Kasumi-1 (cell line): ENCODE data around the gene APOD.
A peak's percentile ranks its signal among the peaks of the same experiment; 100 is the strongest.

Source experiments
- DNase-seq, 2 experiments: peaks; one replicate each; lab custom pipeline; 2025; lab: John Stamatoyannopoulos, UW

Gene APOD

GRCh38 chr3:195587406-195587805 is 3.7 kb upstream of the APOD start:
- no peak for DNase-seq

DNA sequence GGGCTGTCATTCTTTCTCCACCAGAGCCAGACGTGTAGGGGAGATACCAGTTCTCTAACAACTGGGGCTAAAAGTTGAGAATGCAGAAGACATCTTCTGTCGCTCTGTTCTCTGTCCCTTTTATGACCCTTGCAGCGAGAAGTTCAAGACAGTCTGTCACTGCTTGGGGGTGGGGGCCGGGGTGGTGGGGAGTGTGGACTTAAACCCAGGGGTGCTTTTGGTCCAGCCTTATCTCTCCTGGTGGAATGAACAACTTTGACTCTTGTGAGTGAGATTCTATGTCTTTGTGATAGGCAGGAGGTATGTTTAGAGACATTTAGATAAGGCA is 767 bp upstream of the APOD start:
- DNase-seq, result no peak

DNA sequence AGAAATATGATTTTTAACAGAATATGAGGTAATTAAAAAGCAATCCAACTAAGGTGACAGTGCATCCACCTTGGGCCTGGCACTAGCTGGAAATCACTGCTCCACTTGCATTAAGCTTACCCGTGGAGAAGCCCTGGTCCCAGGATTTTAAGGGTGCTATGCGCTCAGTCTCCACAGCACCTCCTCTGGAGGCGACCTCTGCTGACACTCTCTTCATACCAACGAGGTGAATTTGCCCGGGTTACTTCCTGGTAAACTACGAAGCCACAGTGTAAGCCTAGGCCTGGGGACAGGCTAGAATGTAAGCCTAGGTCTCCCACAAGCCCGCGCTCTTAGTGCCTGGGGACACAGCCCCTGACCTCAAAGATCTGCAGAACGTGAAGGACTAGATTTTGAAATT is 793 bp downstream of the APOD start:
- no peak for DNase-seq

- DNase-seq, result no peak
These were observed 2.8 kb downstream of the APOD start for GRCh38 chr3:195580744-195581443.

- DNase-seq, result no peak
These were observed 4.5 kb downstream of the APOD start for GRCh38 chr3:195579281-195579680.

DNA sequence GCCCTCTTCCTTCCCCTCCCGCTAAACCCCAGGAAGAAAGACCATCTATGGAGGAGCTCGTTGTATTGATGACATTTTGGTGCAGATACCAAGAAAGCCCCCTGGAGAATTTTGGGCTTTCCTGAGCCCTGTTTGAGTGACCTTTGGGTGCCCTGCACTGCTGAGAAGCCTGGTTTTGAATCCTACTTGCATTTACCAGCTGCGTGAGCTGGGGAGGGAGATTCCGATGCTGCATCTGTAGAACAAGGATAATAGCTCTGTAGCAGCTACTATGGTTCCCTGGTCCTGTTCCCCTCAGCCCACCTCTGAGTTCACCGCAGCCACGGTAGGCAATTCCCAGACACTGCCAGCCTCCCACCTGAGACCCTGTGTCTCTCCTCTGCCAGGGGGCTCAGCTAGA is 5.2 kb downstream of the APOD start:
- no peak for DNase-seq

DNA sequence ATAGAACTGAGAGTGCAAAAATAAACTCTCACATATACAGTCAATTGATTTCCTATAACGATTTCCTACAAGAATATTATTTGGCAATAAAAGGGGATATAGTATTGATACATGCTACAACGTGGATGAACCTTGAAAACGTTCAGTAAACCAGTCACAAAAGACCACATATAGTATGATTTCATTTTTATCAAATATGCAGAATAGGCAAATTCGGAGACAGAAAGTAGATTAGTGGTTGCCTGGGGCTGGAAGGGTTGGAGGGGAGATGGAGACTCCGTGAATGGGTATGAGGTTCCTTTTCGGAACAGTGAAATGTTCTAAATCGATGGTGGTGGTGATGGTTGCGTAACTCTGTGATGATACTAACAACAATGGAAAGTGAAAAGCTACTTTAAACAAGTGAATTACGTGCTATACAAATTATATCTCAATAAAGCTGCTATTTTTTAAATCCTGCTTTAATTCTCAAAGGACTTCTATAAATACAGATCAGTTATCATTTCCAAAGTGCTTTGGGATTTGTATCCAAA is 6.0 kb downstream of the APOD start:
- no peak for DNase-seq

DNA sequence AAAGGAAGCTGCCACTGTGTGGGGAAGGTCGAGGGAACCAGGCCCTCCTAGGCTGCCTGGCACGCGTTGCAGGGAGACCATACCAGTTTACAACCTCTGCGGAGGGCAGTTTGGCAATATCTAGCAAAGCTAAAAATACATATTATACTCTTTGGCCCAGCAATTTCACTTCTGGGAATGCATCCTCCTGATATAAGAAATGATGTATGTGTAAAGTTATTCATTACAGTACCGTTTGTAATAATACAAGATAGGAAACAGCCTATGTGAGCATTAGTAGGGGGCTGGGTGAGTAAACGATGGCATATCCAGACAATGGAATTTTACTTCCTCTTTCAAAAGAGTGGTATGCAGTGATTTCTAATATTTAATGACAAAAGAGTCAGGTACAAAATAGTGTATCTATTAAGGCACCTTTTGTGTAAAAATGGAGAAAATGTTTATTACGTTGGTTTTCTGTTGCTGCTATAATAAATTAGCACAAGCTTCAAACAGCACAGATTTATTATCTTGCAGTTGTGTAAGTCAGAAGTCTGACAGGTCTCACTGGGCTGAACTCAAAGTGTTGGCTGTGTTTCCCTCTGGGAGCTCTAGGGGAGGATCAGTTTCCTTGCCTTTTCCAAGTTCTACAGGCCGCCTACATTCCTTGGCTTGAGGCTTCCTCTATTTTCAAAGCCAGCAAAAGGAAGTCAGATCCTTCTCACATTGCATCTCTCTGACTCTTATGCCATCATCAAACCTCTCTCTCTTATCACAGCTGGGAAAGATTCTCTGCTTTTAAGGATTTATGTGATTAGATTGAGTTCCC is 9.0 kb downstream of the APOD start:
- DNase-seq, result no peak

DNA sequence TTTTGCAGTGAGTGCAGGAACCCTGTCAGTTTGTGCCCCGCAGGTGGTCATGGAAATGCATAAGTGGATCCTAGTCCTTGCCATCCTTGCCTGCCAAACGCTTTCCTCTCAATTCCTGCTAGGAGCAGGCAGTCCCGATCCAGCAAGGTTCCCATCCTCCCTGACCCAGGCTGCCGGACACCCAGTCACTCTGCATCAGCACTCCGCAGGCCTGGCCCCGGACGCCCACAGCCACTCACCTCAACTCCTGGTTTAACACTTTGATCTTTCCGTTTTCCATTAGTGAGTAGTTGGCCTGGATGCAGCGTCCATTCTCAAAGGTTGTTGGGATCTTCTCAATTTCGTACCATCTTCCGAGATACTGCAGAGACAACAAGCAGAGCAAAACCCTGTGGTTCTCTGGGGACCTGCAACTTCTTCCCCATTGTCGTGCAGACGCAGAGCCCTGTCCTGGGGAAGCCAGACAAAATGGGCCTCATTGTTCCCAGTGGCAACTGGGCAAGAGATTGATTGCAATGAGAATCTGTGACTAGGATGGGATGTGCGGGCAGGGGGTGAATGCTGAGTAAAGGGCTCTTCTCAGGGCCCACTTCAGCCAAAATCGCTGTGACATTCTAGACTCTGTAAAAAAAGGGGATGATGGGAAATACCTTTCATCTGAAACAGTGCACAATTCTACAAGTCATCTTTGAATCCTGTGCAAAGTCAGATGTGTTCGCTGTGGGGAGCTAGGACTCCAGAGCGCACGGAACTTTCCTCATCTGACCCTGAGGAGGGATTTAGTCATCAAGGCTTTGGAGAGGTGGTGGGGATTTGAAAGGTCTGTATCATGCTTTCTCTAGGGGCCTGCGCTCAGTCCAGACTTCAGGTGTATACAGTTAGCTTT is 9.9 kb downstream of the APOD start:
- no peak for DNase-seq

- no peak for DNase-seq
These were observed 12.4 kb downstream of the APOD start for GRCh38 chr3:195571361-195571760.

- DNase-seq, result no peak
These were observed 12.8 kb downstream of the APOD start for GRCh38 chr3:195570912-195571311.

GRCh38 chr3:195570344-195570743 is 13.4 kb downstream of the APOD start:
- peak; percentile 14 to 20 for DNase-seq

- no peak for DNase-seq
These were observed 15.1 kb downstream of the APOD start for GRCh38 chr3:195568630-195569029.

DNA sequence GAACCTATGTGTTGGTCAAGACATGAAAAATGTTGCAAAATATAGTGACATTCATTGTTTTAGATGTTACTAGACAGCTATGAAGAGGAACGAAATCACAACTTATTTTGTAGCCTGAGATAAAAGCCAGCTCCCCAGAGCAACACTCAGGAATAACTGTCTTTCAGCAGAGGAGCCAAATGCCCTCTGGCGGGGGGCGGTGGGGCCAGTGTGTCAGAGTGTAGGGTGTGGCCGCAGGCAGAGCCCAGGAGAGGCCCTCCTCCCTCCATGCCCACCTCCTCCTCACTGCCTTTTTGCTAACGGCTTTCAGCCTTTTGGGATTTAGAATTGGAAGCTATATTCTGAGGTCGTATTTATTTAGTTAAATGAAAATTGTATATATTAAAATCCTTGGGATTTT is 16.9 kb downstream of the APOD start:
- DNase-seq, result no peak

DNA sequence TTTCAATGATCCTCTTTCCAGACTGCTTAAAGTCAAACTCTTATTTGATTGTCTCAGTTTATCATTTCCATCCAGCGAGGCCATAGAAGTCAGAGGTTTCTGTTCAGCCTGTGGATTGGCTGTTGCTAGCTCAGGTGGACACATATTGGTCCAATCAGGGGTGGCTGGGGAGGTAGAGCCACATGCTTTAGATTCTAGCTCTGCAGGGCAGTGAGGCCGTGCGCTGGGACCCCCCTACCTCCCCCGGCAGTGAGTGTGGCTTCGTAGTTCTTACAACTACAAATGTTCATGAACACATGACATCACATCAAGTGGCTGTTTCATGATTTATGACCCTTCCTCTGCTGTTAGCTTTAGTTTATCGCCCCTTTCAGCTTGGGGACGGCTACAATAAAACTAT is 18.0 kb downstream of the APOD start:
- no peak for DNase-seq

DNA sequence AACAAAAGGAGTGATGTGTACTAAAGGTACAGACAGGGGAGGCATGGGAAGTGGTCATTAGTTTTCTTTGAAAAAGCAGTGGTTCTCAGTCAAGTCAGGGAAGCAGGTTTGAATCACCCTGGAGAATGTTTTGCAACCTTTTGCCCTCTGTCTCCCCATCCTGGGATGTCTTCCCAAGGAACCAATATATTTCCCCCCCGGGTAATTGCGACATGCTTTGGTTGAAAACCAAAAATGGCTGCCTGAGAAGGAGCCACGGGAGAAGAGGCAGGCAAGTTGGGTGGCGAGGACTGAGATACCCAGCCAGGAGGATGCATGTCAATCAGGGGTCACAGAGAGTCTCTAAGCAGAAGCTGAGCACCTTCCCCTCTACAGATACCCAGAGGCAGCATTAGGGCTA is 20.4 kb downstream of the APOD start:
- DNase-seq, result no peak

DNA sequence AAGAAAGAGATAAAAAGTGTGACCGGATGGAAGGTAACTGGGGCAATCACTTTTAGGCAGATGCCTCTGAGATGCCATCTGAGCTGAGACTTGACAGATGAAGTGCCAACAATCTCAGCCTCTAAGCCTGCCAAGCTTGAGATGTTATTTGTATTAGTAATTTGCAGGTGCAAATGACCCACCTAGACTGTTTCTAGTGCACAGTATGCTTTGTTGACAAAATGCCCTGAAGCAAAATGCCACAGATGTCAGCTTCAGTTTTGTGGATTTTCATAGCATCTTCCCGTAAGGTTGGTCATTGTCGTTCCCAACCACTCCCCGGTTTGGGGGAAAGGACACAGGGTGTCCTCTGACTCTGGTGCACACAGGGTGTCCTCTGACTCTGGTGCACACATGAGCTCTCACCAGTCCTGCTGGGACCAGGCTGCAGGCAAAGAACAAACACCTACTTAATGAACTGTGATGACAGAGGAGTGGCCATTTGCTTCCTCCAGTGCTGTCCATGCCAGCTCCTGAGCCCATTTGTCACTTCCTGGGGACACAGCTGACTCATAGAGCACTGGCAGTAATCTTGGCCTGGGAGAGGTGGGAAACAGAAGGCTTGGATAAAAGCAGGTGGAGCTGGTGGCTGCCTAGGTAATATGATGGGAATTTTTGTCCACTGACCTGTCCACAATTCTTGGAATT is 23.9 kb downstream of the APOD start:
- no peak for DNase-seq

DNA sequence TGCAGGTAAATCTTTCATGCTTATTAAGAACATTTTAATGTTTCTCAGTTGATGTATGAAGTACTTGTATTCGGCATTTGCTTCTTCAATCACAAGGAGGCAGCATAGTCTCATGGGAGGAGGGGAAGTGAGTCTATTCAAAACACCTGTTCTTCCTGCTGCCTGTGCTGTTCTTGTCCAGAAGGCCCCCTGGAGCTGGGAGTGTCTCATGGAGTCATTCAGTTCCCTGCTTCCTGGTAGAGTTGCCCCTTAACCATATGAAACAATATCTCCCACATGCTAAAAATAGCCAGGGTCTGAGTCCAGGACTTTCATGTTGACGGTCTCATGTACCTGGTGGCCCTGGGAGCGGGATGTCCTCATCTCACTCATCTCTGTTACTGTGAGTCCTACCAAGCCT is 25.1 kb downstream of the APOD start:
- peak; percentile 44 to 52 for DNase-seq

DNA sequence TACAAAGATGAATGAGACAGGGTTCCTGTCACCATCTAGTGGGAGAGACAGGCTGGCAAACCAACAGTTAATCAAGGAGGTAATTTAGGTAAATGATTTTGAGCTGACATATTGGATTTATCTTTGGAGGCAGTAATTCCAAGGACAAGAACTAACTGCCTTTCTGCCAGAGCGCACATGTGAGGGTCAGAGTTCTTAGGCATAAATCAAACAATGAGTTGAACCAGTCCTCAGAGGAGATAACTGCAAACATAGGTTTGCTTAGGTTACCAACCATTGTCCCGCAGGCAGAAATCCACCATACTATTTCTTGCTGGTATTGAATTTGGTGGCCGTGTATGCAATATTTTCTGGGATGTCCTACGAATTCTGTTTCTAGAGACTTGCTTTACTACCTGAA is 26.4 kb downstream of the APOD start:
- no peak for DNase-seq

- no peak for DNase-seq
These were observed 27.4 kb downstream of the APOD start for GRCh38 chr3:195556390-195556789.

- no peak for DNase-seq
These were observed 28.6 kb downstream of the APOD start for GRCh38 chr3:195555110-195555509.

GRCh38 chr3:195554458-195554857 is 29.3 kb downstream of the APOD start:
- DNase-seq, result no peak
